Glutamatergic neuron (in vitro differentiated cells): ENCODE results near the gene NAA40. TPM values are rescaled to one million over a fixed set of nuclear protein-coding genes. Genes with fewer than 3 reads are reported as not detected.

Source experiments
- DNase-seq: peaks from one replicate; pipeline ENCODE4 v3.0.0; 2022
- H3K27ac Mint-ChIP-seq: one replicate; pipeline ENCODE4 v1.8.0; 2020; ENCODE audit warnings: mild to moderate bottlenecking, mixed read lengths, inconsistent platforms; ENCODE audit not compliant: unreplicated experiment
- H3K27me3 Mint-ChIP-seq: one replicate; pipeline ENCODE4 v1.8.0; 2020; ENCODE audit warnings: mild to moderate bottlenecking, moderate library complexity, mixed read lengths, inconsistent platforms; ENCODE audit not compliant: unreplicated experiment
- H3K36me3 Mint-ChIP-seq: one replicate; pipeline ENCODE4 v1.8.0; 2020; ENCODE audit warnings: mild to moderate bottlenecking, mixed read lengths, inconsistent platforms; ENCODE audit not compliant: unreplicated experiment
- H3K4me1 Mint-ChIP-seq: one replicate; pipeline ENCODE4 v1.8.0; 2020; ENCODE audit warnings: mild to moderate bottlenecking, low read depth, mixed read lengths, inconsistent platforms; ENCODE audit not compliant: unreplicated experiment
- H3K4me3 Mint-ChIP-seq: one replicate; pipeline ENCODE4 v1.8.0; 2020; ENCODE audit warnings: mild to moderate bottlenecking, mixed read lengths, inconsistent platforms; ENCODE audit not compliant: unreplicated experiment
- H3K9me3 Mint-ChIP-seq: one replicate; pipeline ENCODE4 v1.8.0; 2020; ENCODE audit warnings: mild to moderate bottlenecking, moderate library complexity, mixed read lengths, inconsistent platforms; ENCODE audit not compliant: unreplicated experiment
- total RNA-seq: library from RNA; stranded (reverse); fragmentation: NEBNext Ultra II Directional; extraction: Animal tissue kit (Norgen Biotek cat#: 25700); gene quantifications from one replicate; pipeline ENCODE4 v1.2.1, GENCODE V29; 2021; ENCODE audit not compliant: unreplicated experiment
- TF ChIP-seq, protein P1 (sequence below): fragments of 200-600 bp; sonication (generic); IDR thresholded peaks from one replicate; pipeline ENCODE4 v1.5.0; 2021; ENCODE audit not compliant: partially characterized antibody, unreplicated experiment

NAA40 gene
- total RNA-seq, 1 donor from 2014 or later = 68.0 TPM

GRCh38 chr11:63908631-63909401, 30.0 kb upstream of the NAA40 start:
- TF ChIP-seq, protein P1, sequence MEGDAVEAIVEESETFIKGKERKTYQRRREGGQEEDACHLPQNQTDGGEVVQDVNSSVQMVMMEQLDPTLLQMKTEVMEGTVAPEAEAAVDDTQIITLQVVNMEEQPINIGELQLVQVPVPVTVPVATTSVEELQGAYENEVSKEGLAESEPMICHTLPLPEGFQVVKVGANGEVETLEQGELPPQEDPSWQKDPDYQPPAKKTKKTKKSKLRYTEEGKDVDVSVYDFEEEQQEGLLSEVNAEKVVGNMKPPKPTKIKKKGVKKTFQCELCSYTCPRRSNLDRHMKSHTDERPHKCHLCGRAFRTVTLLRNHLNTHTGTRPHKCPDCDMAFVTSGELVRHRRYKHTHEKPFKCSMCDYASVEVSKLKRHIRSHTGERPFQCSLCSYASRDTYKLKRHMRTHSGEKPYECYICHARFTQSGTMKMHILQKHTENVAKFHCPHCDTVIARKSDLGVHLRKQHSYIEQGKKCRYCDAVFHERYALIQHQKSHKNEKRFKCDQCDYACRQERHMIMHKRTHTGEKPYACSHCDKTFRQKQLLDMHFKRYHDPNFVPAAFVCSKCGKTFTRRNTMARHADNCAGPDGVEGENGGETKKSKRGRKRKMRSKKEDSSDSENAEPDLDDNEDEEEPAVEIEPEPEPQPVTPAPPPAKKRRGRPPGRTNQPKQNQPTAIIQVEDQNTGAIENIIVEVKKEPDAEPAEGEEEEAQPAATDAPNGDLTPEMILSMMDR = no peak
- peak overlapping the region; percentile 49 for H3K4me3 Mint-ChIP-seq
- H3K27ac Mint-ChIP-seq = peak overlapping the region; percentile 79
- peaks cover 29% of the 10 kb centered on the region for H3K27me3 Mint-ChIP-seq
- H3K9me3 Mint-ChIP-seq = peaks cover 27% of the 10 kb centered on the region
- DNase-seq = no peak
- no peaks in the 10 kb centered on the region for H3K36me3 Mint-ChIP-seq
- peaks cover 36% of the 10 kb centered on the region for H3K4me1 Mint-ChIP-seq

- peak; percentile 79 for DNase-seq
- Mint-ChIP-seq H3K4me3 (peak overlapping the region; percentile 82), H3K36me3 (no peaks in the 10 kb centered on the region), H3K27ac (peak overlapping the region; percentile 97), H3K4me1 (peaks cover 38% of the 10 kb centered on the region), H3K27me3 (peaks cover 33% of the 10 kb centered on the region), H3K9me3 (peaks cover 25% of the 10 kb centered on the region)
- TF ChIP-seq, protein P1 = no peak
Measured at GRCh38 chr11:63909591-63910506, 29.0 kb upstream of the NAA40 start.

DNA sequence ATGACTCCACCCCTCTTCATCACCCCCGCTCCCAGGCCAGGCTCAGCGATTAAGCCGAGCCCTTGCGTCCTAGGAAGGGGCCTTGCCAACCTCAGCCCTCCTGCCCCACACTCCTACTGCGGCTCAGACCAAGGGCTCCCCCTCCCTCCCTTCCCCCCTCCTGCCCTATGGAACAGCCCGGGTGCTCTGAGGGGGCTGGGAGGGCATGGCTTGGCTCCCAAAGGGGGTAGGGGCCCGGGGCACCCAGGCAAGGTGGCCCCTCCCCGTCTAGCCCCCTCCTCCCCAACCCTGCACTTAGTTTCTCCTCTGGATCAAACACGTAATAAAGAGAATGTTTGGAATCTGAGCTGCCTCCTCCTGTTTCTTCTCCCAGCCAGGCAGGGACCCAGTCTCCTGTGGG, 28.1 kb upstream of the NAA40 start:
- TF ChIP-seq, protein P1 = no peak
- H3K36me3 Mint-ChIP-seq = no peaks in the 10 kb centered on the region
- H3K27ac Mint-ChIP-seq = peak overlapping the region; percentile 97
- H3K4me1 Mint-ChIP-seq = peaks cover 30% of the 10 kb centered on the region
- DNase-seq = peak; percentile 46
- H3K9me3 Mint-ChIP-seq = peaks cover 22% of the 10 kb centered on the region
- H3K4me3 Mint-ChIP-seq = peak overlapping the region; percentile 82
- peaks cover 32% of the 10 kb centered on the region for H3K27me3 Mint-ChIP-seq

- Mint-ChIP-seq H3K27ac (peak overlapping the region; percentile 97), H3K4me3 (peak overlapping the region; percentile 74), H3K4me1 (peaks cover 25% of the 10 kb centered on the region), H3K9me3 (peaks cover 25% of the 10 kb centered on the region), H3K27me3 (peaks cover 32% of the 10 kb centered on the region), H3K36me3 (no peaks in the 10 kb centered on the region)
- TF ChIP-seq, protein P1 = no peak
- peak; percentile 96 for DNase-seq
Measured at GRCh38 chr11:63911440-63911839, 27.4 kb upstream of the NAA40 start.
